Caco-2 (cell line): Measurements from ENCODE around the gene RECK. TPM values are rescaled to one million over a fixed set of nuclear protein-coding genes. Genes with fewer than 3 reads are reported as not detected.

Experiments
- BruUV-seq: library from RNA; stranded (reverse); fragments of 400-500 nt; replicated peaks from 2 replicates; lab custom pipeline; 2021; lab: Mats Ljungman, UMichigan
- CTCF ChIA-PET: fragments of 300-600 bp; sonication (Branson Sonifier 250); formaldehyde crosslinking; loops from one replicate; lab custom pipeline; 2022; ENCODE audit warnings: antibody characterized with exemption; lab: Charles Lee
- POLR2A ChIA-PET: fragments of 300-600 bp; sonication (Branson Sonifier 250); formaldehyde crosslinking; loops from one replicate; lab custom pipeline; 2022; ENCODE audit warnings: antibody characterized with exemption; lab: Charles Lee
- DNase-seq, 2 experiments: peaks; one replicate each; pipeline versions ENCODE4 v3.0.0 to v3.0.0-alpha.2; 2020 to 2022
- H3K27me3 ChIP-seq: replicated peaks from 2 replicates; pipeline ENCODE4 v1.6.0; 2011; ENCODE audit warnings: low read length; ENCODE audit not compliant: control insufficient read depth, insufficient read depth
- H3K36me3 ChIP-seq: 2 replicates; pipeline ENCODE4 v1.5.1; 2011; ENCODE audit warnings: low read length; ENCODE audit not compliant: control insufficient read depth, insufficient read depth
- H3K4me1 ChIP-seq: fragments of 250-450 bp; sonication (Bioruptor Pico); 2 replicates; pipeline ENCODE4 v1.5.1; 2020; ENCODE audit warnings: mild to moderate bottlenecking
- H3K4me3 ChIP-seq: 2 replicates; pipeline ENCODE4 v1.5.1; 2011; ENCODE audit warnings: low read depth, mild to moderate bottlenecking, control low read depth, low read length
- H3K9me3 ChIP-seq: fragments of 250-450 bp; sonication (Bioruptor Pico); 2 replicates; pipeline ENCODE4 v1.5.1; 2020; ENCODE audit warnings: mild to moderate bottlenecking, moderate library complexity
- H3K27ac Mint-ChIP-seq: one replicate; pipeline ENCODE4 v1.8.0; 2022; ENCODE audit warnings: mixed read lengths; ENCODE audit not compliant: unreplicated experiment
- H3K27me3 Mint-ChIP-seq: one replicate; pipeline ENCODE4 v1.8.0; 2022; ENCODE audit warnings: mixed read lengths; ENCODE audit not compliant: insufficient read depth, unreplicated experiment
- H3K36me3 Mint-ChIP-seq: one replicate; pipeline ENCODE4 v1.8.0; 2022; ENCODE audit warnings: mild to moderate bottlenecking, mixed read lengths; ENCODE audit not compliant: insufficient read depth, unreplicated experiment
- H3K4me1 Mint-ChIP-seq: one replicate; pipeline ENCODE4 v1.8.0; 2022; ENCODE audit warnings: low read depth, mixed read lengths; ENCODE audit not compliant: unreplicated experiment
- H3K4me3 Mint-ChIP-seq: one replicate; pipeline ENCODE4 v1.8.0; 2022; ENCODE audit warnings: mild to moderate bottlenecking, moderate library complexity, mixed read lengths; ENCODE audit not compliant: unreplicated experiment
- H3K9me3 Mint-ChIP-seq: one replicate; pipeline ENCODE4 v1.8.0; 2022; ENCODE audit warnings: mixed read lengths; ENCODE audit not compliant: unreplicated experiment
- CTCF ChIP-seq, 2 experiments: fragments of 200-600 bp in 1 of 2; IDR thresholded peaks; 1 replicate in 1 of 2; 2 replicates in 1 of 2; pipeline versions ENCODE4 v1.5.1 to v1.8.0; 2011 to 2022; ENCODE audit warnings: antibody characterized with exemption in 1 of 2, control low read depth in 1 of 2, inconsistent platforms in 1 of 2, low read depth in 1 of 2, low read length in 1 of 2, mild to moderate bottlenecking in 1 of 2, moderate library complexity in 1 of 2; ENCODE audit not compliant: insufficient read depth in 1 of 2, severe bottlenecking in 1 of 2, unreplicated experiment in 1 of 2
- intact Hi-C: fragments of 100-400 bp; cut with micrococcal nuclease; formaldehyde crosslinking; loops from one replicate; pipeline ENCODE4 v1.10.0; 2022; ENCODE audit not compliant: unreplicated experiment
- total RNA-seq: library from RNA; stranded (reverse); gene quantifications from 2 replicates; pipeline ENCODE4 v1.2.3, GENCODE V29; 2022

Gene RECK
- total RNA-seq, 1 experiment from 2014 or later = 1.8 TPM

- intact Hi-C loops = no loop called here
- no peaks in the 10 kb centered on the region for H3K27me3 Mint-ChIP-seq
- Histone ChIP-seq H3K4me3 (no peak overlapping the region), H3K4me1 (0 out of 2 replicates have a peak, but pooled peaks cover 5% of the 10 kb centered on the region), H3K36me3 (no peaks in the 10 kb centered on the region), H3K27me3 (no peaks in the 10 kb centered on the region; the same call in none of the 2 replicates), H3K9me3 (no peaks in the 10 kb centered on the region)
- DNase-seq = no peak
- H3K9me3 Mint-ChIP-seq = no peaks in the 10 kb centered on the region
- TF ChIP-seq CTCF (IDR thresholded peaks at IDR 0.05; ENCODE audit: insufficient read depth in 1 of 2, low read depth in 1 of 2, low read length in 1 of 2, severe bottlenecking in 1 of 2, unreplicated experiment in 1 of 2) = no peak
- H3K4me3 Mint-ChIP-seq = no peak overlapping the region
- no peaks in the 10 kb centered on the region for H3K4me1 Mint-ChIP-seq
- peaks cover 1% of the 10 kb centered on the region for H3K36me3 Mint-ChIP-seq
- BruUV-seq = no TSS peak
- H3K27ac Mint-ChIP-seq = no peak overlapping the region
- CTCF ChIA-PET = no interaction called here
- POLR2A ChIA-PET = no interaction called here
Measured at GRCh38 chr9:36132086-36132485, 95.4 kb downstream of the RECK start.

- no peaks in the 10 kb centered on the region; the same call in none of the 2 replicates for H3K27me3 ChIP-seq
- H3K4me3 ChIP-seq = no peak overlapping the region
- no peak overlapping the region for H3K27ac Mint-ChIP-seq
- no peak for DNase-seq
- H3K9me3 Mint-ChIP-seq = no peaks in the 10 kb centered on the region
- no peaks in the 10 kb centered on the region for H3K36me3 ChIP-seq
- H3K36me3 Mint-ChIP-seq = peaks cover 9% of the 10 kb centered on the region
- H3K4me3 Mint-ChIP-seq = no peak overlapping the region
- H3K4me1 Mint-ChIP-seq = no peaks in the 10 kb centered on the region
- no peaks in the 10 kb centered on the region for H3K9me3 ChIP-seq
- intact Hi-C loops = no loop called here
- BruUV-seq = no TSS peak
- no peak for TF ChIP-seq CTCF (IDR thresholded peaks at IDR 0.05; ENCODE audit: insufficient read depth in 1 of 2, low read depth in 1 of 2, low read length in 1 of 2, severe bottlenecking in 1 of 2, unreplicated experiment in 1 of 2)
- peaks cover 5% of the 10 kb centered on the region for H3K27me3 Mint-ChIP-seq
- ChIA-PET CTCF (no interaction called here), POLR2A (no interaction called here)
- 0 out of 2 replicates have a peak, but pooled peaks cover 8% of the 10 kb centered on the region for H3K4me1 ChIP-seq
Measured at GRCh38 chr9:36134761-36135505, 98.2 kb downstream of the RECK start.

GRCh38 chr9:36135741-36136271 lies 99.1 kb downstream of the RECK start:
- ChIA-PET POLR2A (interaction anchor here (0.5 kb wide), 1 partner anchor 1131 kb away, joined by 8 read pairs; no protein-coding TSS in a partner anchor), CTCF (interaction anchor here (1.7 kb wide), 1 partner anchor 29 kb away, joined by 4 read pairs; no protein-coding TSS in a partner anchor)
- Histone ChIP-seq H3K4me1 (0 out of 2 replicates have a peak, but pooled peaks cover 8% of the 10 kb centered on the region), H3K36me3 (no peaks in the 10 kb centered on the region), H3K9me3 (no peaks in the 10 kb centered on the region), H3K27me3 (no peaks in the 10 kb centered on the region; the same call in none of the 2 replicates), H3K4me3 (peak overlapping the region; percentile 54)
- Mint-ChIP-seq H3K4me3 (peak overlapping the region; percentile 78), H3K9me3 (no peaks in the 10 kb centered on the region), H3K36me3 (peaks cover 9% of the 10 kb centered on the region), H3K27me3 (peaks cover 5% of the 10 kb centered on the region), H3K27ac (no peak overlapping the region), H3K4me1 (no peaks in the 10 kb centered on the region)
- intact Hi-C loops = no loop called here
- DNase-seq = no peak
- BruUV-seq = no TSS peak
- TF ChIP-seq CTCF (IDR thresholded peaks at IDR 0.05; ENCODE audit: insufficient read depth in 1 of 2, low read depth in 1 of 2, low read length in 1 of 2, severe bottlenecking in 1 of 2, unreplicated experiment in 1 of 2) = no peak
